H1 (cell line): ENCODE data around the gene IL5RA. TPM values are rescaled to one million over a fixed set of nuclear protein-coding genes. Genes with fewer than 3 reads are reported as not detected.
A peak's percentile ranks its signal among the peaks of the same experiment; 100 is the strongest.

Experiments used
- BCL11A ChIP-seq, 2 experiments: IDR thresholded peaks; one replicate each; pipeline ENCODE4 v1.6.1; 2011; ENCODE audit warnings: low read depth in 2 of 2, low read length in 2 of 2, mild to moderate bottlenecking in 2 of 2
- EZH2 ChIP-seq: fragments of 200-600 bp; sonication (generic); IDR thresholded peaks from 2 replicates; pipeline ENCODE4 v1.7.1; 2012; ENCODE audit warnings: low read depth, mild to moderate bottlenecking, moderate library complexity, low read length, inconsistent platforms; ENCODE audit not compliant: severe bottlenecking
- GABPA ChIP-seq: IDR thresholded peaks from 2 replicates; pipeline ENCODE4 v1.6.1; 2011; ENCODE audit warnings: mild to moderate bottlenecking, low read length, moderate library complexity, borderline replicate concordance; ENCODE audit not compliant: insufficient read depth
- HDAC6 ChIP-seq: IDR thresholded peaks from one replicate; pipeline ENCODE4 v1.7.1; 2012; ENCODE audit warnings: low read depth, mild to moderate bottlenecking, inconsistent platforms, low read length, moderate library complexity
- JUN ChIP-seq: IDR thresholded peaks from 2 replicates; pipeline ENCODE4 v1.6.1; 2011; ENCODE audit warnings: low read depth, mild to moderate bottlenecking, improper control_type of control experiment, low read length
- NANOG ChIP-seq: IDR thresholded peaks from 2 replicates; pipeline ENCODE4 v1.6.1; 2011; ENCODE audit warnings: low read length, low read depth, mild to moderate bottlenecking, inconsistent platforms; ENCODE audit not compliant: insufficient read depth, poor library complexity, severe bottlenecking
- POU5F1 ChIP-seq: IDR thresholded peaks from 2 replicates; pipeline ENCODE4 v1.6.1; 2011; ENCODE audit warnings: low read depth, mild to moderate bottlenecking, low read length, moderate library complexity
- RAD21 ChIP-seq, 2 experiments: IDR thresholded peaks in 1 of 2; conservative IDR thresholded peaks in 1 of 2; 2 replicates each; pipeline ENCODE4 v1.6.1; 2011; ENCODE audit warnings: low read depth in 2 of 2, low read length in 2 of 2, improper control_type of control experiment in 1 of 2, inconsistent platforms in 1 of 2, mild to moderate bottlenecking in 1 of 2, moderate library complexity in 1 of 2
- RFX5 ChIP-seq: IDR thresholded peaks from 2 replicates; pipeline ENCODE4 v1.6.1; 2011; ENCODE audit warnings: low read depth, low read length, improper control_type of control experiment, borderline replicate concordance
- SIRT6 ChIP-seq: IDR thresholded peaks from one replicate; pipeline ENCODE4 v1.7.1; 2012; ENCODE audit warnings: low read length, inconsistent platforms
- SIX5 ChIP-seq: IDR thresholded peaks from 2 replicates; pipeline ENCODE4 v1.6.1; 2011; ENCODE audit warnings: mild to moderate bottlenecking, low read depth, low read length
- SP4 ChIP-seq: IDR thresholded peaks from 2 replicates; pipeline ENCODE4 v1.6.1; 2012; ENCODE audit warnings: low read length, inconsistent platforms
- TCF12 ChIP-seq: IDR thresholded peaks from 2 replicates; pipeline ENCODE4 v1.6.1; 2011; ENCODE audit warnings: low read depth, mild to moderate bottlenecking, low read length
- TEAD4 ChIP-seq: IDR thresholded peaks from 2 replicates; pipeline ENCODE4 v1.6.1; 2012; ENCODE audit warnings: low read depth, low read length, inconsistent platforms, mixed read lengths
- YY1 ChIP-seq: IDR thresholded peaks from 2 replicates; pipeline ENCODE4 v1.6.1; 2011; ENCODE audit warnings: low read depth, mild to moderate bottlenecking, low read length
- polyA plus RNA-seq, 7 experiments: library from polyadenylated mRNA; depleted of rRNA in 3 of 7; stranded (reverse) in 5 of 7; unstranded in 2 of 7; fragments of >200 nt in 5 of 7; fragments of 200-250 nt in 2 of 7; gene quantifications; 1 replicate in 5 of 7; 2 replicates in 1 of 7; 4 replicates in 1 of 7; pipeline versions ENCODE4 v1.2.1 to v1.2.3, GENCODE V29; 2011 to 2013; ENCODE audit warnings: missing spikeins in 2 of 7, mixed read lengths in 2 of 7
- total RNA-seq: library from RNA; stranded (reverse); fragmentation: NEBNext Ultra II Directional; extraction: Animal tissue kit (Norgen Biotek cat#: 25700); gene quantifications from 2 replicates; pipeline ENCODE4 v1.2.1, GENCODE V29; 2021
- TF ChIP-seq, protein P1 (sequence below): IDR thresholded peaks from 2 replicates; pipeline ENCODE4 v1.6.1; 2011; ENCODE audit warnings: low read length, improper control_type of control experiment
- TF ChIP-seq, protein P2 (sequence below): IDR thresholded peaks from 2 replicates; pipeline ENCODE4 v1.6.1; 2012; ENCODE audit warnings: low read length, inconsistent platforms
- TF ChIP-seq, protein P3 (sequence below), 3 experiments: IDR thresholded peaks; 1 replicate in 2 of 3; 2 replicates in 1 of 3; pipeline versions ENCODE4 v1.5.1 to v1.6.1; 2011; ENCODE audit warnings: low read length in 3 of 3, mild to moderate bottlenecking in 3 of 3, inconsistent platforms in 2 of 3, low read depth in 1 of 3, moderate library complexity in 1 of 3; ENCODE audit not compliant: insufficient read depth in 1 of 3; ENCODE audit errors: control extremely low read depth in 1 of 3

Gene IL5RA
- total and polyA plus RNA-seq, 2 of the 8 experiments (the other 6 are each of a cell fraction or from before 2014, with no cell fraction given), result not detected

DNA sequence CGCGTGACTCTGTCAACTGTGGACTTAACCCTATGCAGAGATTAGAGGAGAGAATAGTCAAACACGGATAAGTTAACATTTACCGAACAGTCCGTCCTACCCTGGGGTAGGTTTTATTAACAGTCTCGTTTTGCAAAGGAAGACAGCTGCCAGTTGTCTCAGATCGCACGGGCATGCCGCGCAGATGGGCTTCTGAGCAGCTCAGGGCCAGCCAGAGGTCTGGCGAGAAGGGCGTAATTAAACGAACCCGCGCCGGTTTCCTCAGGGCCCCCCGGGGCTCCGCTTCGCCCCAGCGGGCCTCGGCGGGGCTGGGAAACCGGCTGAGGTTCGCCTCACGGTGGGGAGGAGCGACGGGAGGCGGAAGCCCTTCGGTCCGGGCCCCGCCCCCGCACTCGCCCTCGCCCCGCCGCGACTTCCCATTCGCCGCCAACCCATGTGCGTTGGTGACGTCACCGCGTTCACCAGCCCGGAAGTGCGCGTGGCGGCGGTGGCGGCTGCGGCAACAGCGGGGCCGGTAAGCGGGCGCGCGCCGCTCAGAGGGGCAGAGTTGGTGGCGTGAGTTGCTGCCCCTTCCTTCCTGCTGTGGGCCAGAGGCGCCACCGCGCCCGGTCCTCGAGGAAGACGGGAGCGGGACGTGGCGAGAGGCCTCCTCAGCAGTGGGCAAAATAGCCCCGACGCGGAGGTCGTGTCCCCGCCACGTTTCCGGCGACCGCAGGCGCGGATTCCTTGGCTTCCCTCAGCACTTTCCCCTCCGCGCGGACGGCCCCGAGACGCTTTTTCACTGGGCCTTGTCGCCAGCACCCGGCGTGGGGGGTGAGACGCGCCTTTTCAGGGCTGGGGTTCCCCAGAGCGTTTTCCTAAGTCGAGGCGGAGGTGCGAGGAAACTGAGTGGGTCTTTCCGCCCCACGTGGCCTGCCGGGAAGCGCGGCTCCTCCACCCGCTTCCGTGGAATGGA is 16.6 kb upstream of the IL5RA start, which contains the start of gene TRNT1 (continued):
- no peak for TF ChIP-seq SP4
- TF ChIP-seq NANOG, result no peak
- peak in 1 of 2 experiments; percentile 0; a peak in 1 of 4 replicates for TF ChIP-seq RAD21 (IDR thresholded peaks at IDR 0.05 in 1 of 2, conservative IDR thresholded peaks at IDR 0.05 in 1 of 2; ENCODE audit: low read depth in 2 of 2, low read length in 2 of 2)
- TF ChIP-seq YY1, result no peak
- TF ChIP-seq JUN, result no peak
- no peak for TF ChIP-seq RFX5
- TF ChIP-seq, protein P1, sequence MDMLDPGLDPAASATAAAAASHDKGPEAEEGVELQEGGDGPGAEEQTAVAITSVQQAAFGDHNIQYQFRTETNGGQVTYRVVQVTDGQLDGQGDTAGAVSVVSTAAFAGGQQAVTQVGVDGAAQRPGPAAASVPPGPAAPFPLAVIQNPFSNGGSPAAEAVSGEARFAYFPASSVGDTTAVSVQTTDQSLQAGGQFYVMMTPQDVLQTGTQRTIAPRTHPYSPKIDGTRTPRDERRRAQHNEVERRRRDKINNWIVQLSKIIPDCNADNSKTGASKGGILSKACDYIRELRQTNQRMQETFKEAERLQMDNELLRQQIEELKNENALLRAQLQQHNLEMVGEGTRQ, result no peak
- TF ChIP-seq EZH2, result no peak
- TF ChIP-seq SIRT6, result no peak
- TF ChIP-seq BCL11A (IDR thresholded peaks at IDR 0.05; ENCODE audit: low read depth in 2 of 2, low read length in 2 of 2), result no peak
- TF ChIP-seq, protein P2, sequence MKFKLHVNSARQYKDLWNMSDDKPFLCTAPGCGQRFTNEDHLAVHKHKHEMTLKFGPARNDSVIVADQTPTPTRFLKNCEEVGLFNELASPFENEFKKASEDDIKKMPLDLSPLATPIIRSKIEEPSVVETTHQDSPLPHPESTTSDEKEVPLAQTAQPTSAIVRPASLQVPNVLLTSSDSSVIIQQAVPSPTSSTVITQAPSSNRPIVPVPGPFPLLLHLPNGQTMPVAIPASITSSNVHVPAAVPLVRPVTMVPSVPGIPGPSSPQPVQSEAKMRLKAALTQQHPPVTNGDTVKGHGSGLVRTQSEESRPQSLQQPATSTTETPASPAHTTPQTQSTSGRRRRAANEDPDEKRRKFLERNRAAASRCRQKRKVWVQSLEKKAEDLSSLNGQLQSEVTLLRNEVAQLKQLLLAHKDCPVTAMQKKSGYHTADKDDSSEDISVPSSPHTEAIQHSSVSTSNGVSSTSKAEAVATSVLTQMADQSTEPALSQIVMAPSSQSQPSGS, result no peak; the same call in 1 of the 2 replicates
- TF ChIP-seq POU5F1, result no peak
- TF ChIP-seq TEAD4, result no peak
- no peak for TF ChIP-seq GABPA
- TF ChIP-seq, protein P3, sequence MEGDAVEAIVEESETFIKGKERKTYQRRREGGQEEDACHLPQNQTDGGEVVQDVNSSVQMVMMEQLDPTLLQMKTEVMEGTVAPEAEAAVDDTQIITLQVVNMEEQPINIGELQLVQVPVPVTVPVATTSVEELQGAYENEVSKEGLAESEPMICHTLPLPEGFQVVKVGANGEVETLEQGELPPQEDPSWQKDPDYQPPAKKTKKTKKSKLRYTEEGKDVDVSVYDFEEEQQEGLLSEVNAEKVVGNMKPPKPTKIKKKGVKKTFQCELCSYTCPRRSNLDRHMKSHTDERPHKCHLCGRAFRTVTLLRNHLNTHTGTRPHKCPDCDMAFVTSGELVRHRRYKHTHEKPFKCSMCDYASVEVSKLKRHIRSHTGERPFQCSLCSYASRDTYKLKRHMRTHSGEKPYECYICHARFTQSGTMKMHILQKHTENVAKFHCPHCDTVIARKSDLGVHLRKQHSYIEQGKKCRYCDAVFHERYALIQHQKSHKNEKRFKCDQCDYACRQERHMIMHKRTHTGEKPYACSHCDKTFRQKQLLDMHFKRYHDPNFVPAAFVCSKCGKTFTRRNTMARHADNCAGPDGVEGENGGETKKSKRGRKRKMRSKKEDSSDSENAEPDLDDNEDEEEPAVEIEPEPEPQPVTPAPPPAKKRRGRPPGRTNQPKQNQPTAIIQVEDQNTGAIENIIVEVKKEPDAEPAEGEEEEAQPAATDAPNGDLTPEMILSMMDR (IDR thresholded peaks at IDR 0.05; ENCODE audit: control extremely low read depth in 1 of 3, insufficient read depth in 1 of 3, low read depth in 1 of 3, low read length in 3 of 3), result no peak
- TF ChIP-seq TCF12, result no peak
- TF ChIP-seq HDAC6, result no peak
- no peak for TF ChIP-seq SIX5
